T-helper 17 cell (primary cell): ENCODE results near the gene OLFM2. TPM values are rescaled to one million over a fixed set of nuclear protein-coding genes. Genes with fewer than 3 reads are reported as not detected.
"Not testable (repeated sequence)": the region's sequence is repeated elsewhere in the genome, so short reads cannot be mapped to it uniquely, and the experiment has no call there.

ENCODE experiments used
- ATAC-seq: fragments of 150-1000 bp; cut with Tn5 transposase; 2 replicates; pipeline ENCODE4 v1.10.0; 2021; ENCODE audit warnings: mild to moderate bottlenecking, moderate library complexity
- DNase-seq, 3 donors: peaks; one replicate each; pipeline versions ENCODE4 v3.0.0 to v3.0.0-alpha.2; 2020 to 2021
- H3K9me3 ChIP-seq: one replicate; pipeline ENCODE4 v1.7.0; 2013; ENCODE audit warnings: low read length, mild to moderate bottlenecking; ENCODE audit not compliant: control insufficient read depth, poor library complexity, severe bottlenecking
- H3K27ac Mint-ChIP-seq: one replicate; pipeline ENCODE4 v1.8.0; 2022; ENCODE audit warnings: mild to moderate bottlenecking, moderate library complexity, mixed read lengths
- H3K27me3 Mint-ChIP-seq: one replicate; pipeline ENCODE4 v1.8.0; 2022; ENCODE audit warnings: mixed read lengths
- H3K36me3 Mint-ChIP-seq: one replicate; pipeline ENCODE4 v1.8.0; 2022; ENCODE audit warnings: low read depth, mixed read lengths
- H3K4me1 Mint-ChIP-seq: one replicate; pipeline ENCODE4 v1.8.0; 2022; ENCODE audit warnings: mild to moderate bottlenecking, mixed read lengths
- H3K4me3 Mint-ChIP-seq: one replicate; pipeline ENCODE4 v1.8.0; 2022; ENCODE audit warnings: mild to moderate bottlenecking, moderate library complexity, mixed read lengths
- total RNA-seq, 4 donors: library from RNA in 2 of 4; stranded (reverse) in 2 of 4; gene quantifications; one replicate each; pipeline ENCODE4 v1.2.3 and lab custom pipeline; 2022 to 2026

Gene OLFM2
- total RNA-seq, 2 donors from 2014 or later, result 3.1 to 3.9 TPM

GRCh38 chr19:9838324-9838723 is 98.0 kb downstream of the OLFM2 start:
- DNase-seq, result no peak
- H3K27ac Mint-ChIP-seq, result no peak overlapping the region
- no peak overlapping the region for H3K4me3 Mint-ChIP-seq
- peaks cover 7% of the 10 kb centered on the region for H3K36me3 Mint-ChIP-seq
- H3K4me1 Mint-ChIP-seq, result peaks cover 13% of the 10 kb centered on the region
- no peaks in the 10 kb centered on the region for H3K9me3 ChIP-seq
- ATAC-seq, result no peak
- no peaks in the 10 kb centered on the region for H3K27me3 Mint-ChIP-seq

- Mint-ChIP-seq H3K4me3 (peak overlapping the region; percentile 90), H3K27me3 (no peaks in the 10 kb centered on the region), H3K27ac (peak overlapping the region; percentile 32), H3K4me1 (peaks cover 9% of the 10 kb centered on the region), H3K36me3 (no peaks in the 10 kb centered on the region)
- no peak for ATAC-seq
- no peaks in the 10 kb centered on the region for H3K9me3 ChIP-seq
- no peak for DNase-seq
Observed at GRCh38 chr19:9836021-9836420, 100.3 kb downstream of the OLFM2 start.

- Mint-ChIP-seq H3K27me3 (no peaks in the 10 kb centered on the region), H3K36me3 (no peaks in the 10 kb centered on the region), H3K27ac (peak overlapping the region; percentile 32), H3K4me1 (peaks cover 9% of the 10 kb centered on the region), H3K4me3 (peak overlapping the region; percentile 90)
- DNase-seq (no peak), ATAC-seq (no peak)
- no peaks in the 10 kb centered on the region for H3K9me3 ChIP-seq
Observed at GRCh38 chr19:9835507-9835949, 100.8 kb downstream of the OLFM2 start.

GRCh38 chr19:9834726-9835506 is 101.4 kb downstream of the OLFM2 start, which contains the start of gene PIN1:
Gene PIN1 (plus strand): TSS chr19:9835318. CDS start chr19:9835345, 27 bp downstream.
- peak; percentile 98 to 99 (median 99) for DNase-seq
- no peaks in the 10 kb centered on the region for H3K9me3 ChIP-seq
- Mint-ChIP-seq H3K4me1 (peaks cover 9% of the 10 kb centered on the region), H3K36me3 (no peaks in the 10 kb centered on the region), H3K27ac (peak within 1 kb of the TSS; percentile 90), H3K4me3 (peak within 1 kb of the TSS; percentile 90), H3K27me3 (no peaks in the 10 kb centered on the region)
- ATAC-seq, result peak; percentile 96

GRCh38 chr19:9834307-9834725 is 102.0 kb downstream of the OLFM2 start:
- H3K9me3 ChIP-seq, result no peaks in the 10 kb centered on the region
- DNase-seq (no peak), ATAC-seq (no peak)
- Mint-ChIP-seq H3K4me1 (peaks cover 9% of the 10 kb centered on the region), H3K4me3 (peak overlapping the region; percentile 90), H3K27me3 (no peaks in the 10 kb centered on the region), H3K27ac (peak overlapping the region; percentile 90), H3K36me3 (no peaks in the 10 kb centered on the region)

GRCh38 chr19:9828551-9829063 is 107.7 kb downstream of the OLFM2 start:
- Mint-ChIP-seq H3K4me3 (peak overlapping the region; percentile 99), H3K27ac (peak overlapping the region; percentile 99), H3K27me3 (no peaks in the 10 kb centered on the region), H3K4me1 (peaks cover 16% of the 10 kb centered on the region), H3K36me3 (peaks cover 5% of the 10 kb centered on the region)
- no peaks in the 10 kb centered on the region for H3K9me3 ChIP-seq
- no peak for ATAC-seq
- DNase-seq, result no peak

GRCh38 chr19:9827289-9828238 is 108.8 kb downstream of the OLFM2 start, which contains the start of gene UBL5:
Gene UBL5 (plus strand): TSS chr19:9827918. CDS start chr19:9828338, 420 bp downstream.
- Mint-ChIP-seq H3K4me3 (peak within 1 kb of the TSS; percentile 99), H3K36me3 (peaks cover 5% of the 10 kb centered on the region), H3K27me3 (no peaks in the 10 kb centered on the region), H3K27ac (peak within 1 kb of the TSS; percentile 99), H3K4me1 (peaks cover 16% of the 10 kb centered on the region)
- H3K9me3 ChIP-seq, result no peaks in the 10 kb centered on the region
- ATAC-seq (peak; percentile 97), DNase-seq (peak; percentile 73 to 83 (median 78))

GRCh38 chr19:9823816-9824215 is 112.5 kb downstream of the OLFM2 start:
- no peaks in the 10 kb centered on the region for H3K9me3 ChIP-seq
- ATAC-seq, result no peak
- Mint-ChIP-seq H3K27me3 (no peaks in the 10 kb centered on the region), H3K4me3 (no peak overlapping the region), H3K27ac (no peak overlapping the region), H3K36me3 (peaks cover 5% of the 10 kb centered on the region), H3K4me1 (peaks cover 22% of the 10 kb centered on the region)
- DNase-seq, result no peak

- not testable (repeated sequence) for H3K9me3 ChIP-seq, H3K27me3 Mint-ChIP-seq, ATAC-seq, DNase-seq, H3K36me3 Mint-ChIP-seq
- peak overlapping the region; percentile 90 for H3K4me3 Mint-ChIP-seq
- peaks cover 16% of the 10 kb centered on the region for H3K4me1 Mint-ChIP-seq
- H3K27ac Mint-ChIP-seq, result peak overlapping the region; percentile 86
Observed at GRCh38 chr19:9820034-9820433, 116.3 kb downstream of the OLFM2 start.

GRCh38 chr19:9819596-9819909 is 116.8 kb downstream of the OLFM2 start:
- DNase-seq (no peak), ATAC-seq (no peak)
- no peaks in the 10 kb centered on the region for H3K9me3 ChIP-seq
- no peaks in the 10 kb centered on the region for H3K27me3 Mint-ChIP-seq
- H3K4me3 Mint-ChIP-seq, result peak overlapping the region; percentile 90
- peaks cover 2% of the 10 kb centered on the region for H3K36me3 Mint-ChIP-seq
- H3K4me1 Mint-ChIP-seq, result peaks cover 16% of the 10 kb centered on the region
- peak overlapping the region; percentile 86 for H3K27ac Mint-ChIP-seq

- peak within 1 kb of the TSS; percentile 90 for H3K4me3 Mint-ChIP-seq
- ATAC-seq (peak; percentile 91), DNase-seq (peak; percentile 100)
- H3K4me1 Mint-ChIP-seq, result peaks cover 16% of the 10 kb centered on the region
- no peaks in the 10 kb centered on the region for H3K9me3 ChIP-seq
- H3K27me3 Mint-ChIP-seq, result no peaks in the 10 kb centered on the region
- H3K27ac Mint-ChIP-seq, result peak within 1 kb of the TSS; percentile 86
- H3K36me3 Mint-ChIP-seq, result peaks cover 2% of the 10 kb centered on the region
Observed at GRCh38 chr19:9818734-9819595, 117.3 kb downstream of the OLFM2 start, which contains the start of gene FBXL12. Gene FBXL12 (minus strand): TSS chr19:9819079. CDS start chr19:9818813, 266 bp downstream.

GRCh38 chr19:9818175-9818733 is 118.1 kb downstream of the OLFM2 start:
- H3K4me1 Mint-ChIP-seq, result peaks cover 16% of the 10 kb centered on the region
- ATAC-seq (no peak), DNase-seq (no peak)
- peaks cover 2% of the 10 kb centered on the region for H3K36me3 Mint-ChIP-seq
- no peaks in the 10 kb centered on the region for H3K27me3 Mint-ChIP-seq
- no peaks in the 10 kb centered on the region for H3K9me3 ChIP-seq
- H3K27ac Mint-ChIP-seq, result peak overlapping the region; percentile 86
- peak overlapping the region; percentile 90 for H3K4me3 Mint-ChIP-seq
